Esophagus squamous epithelium (tissue), 4 donors: Measurements from ENCODE around the gene ANAPC4.
"Not testable (repeated sequence)": the region's sequence is repeated elsewhere in the genome, so short reads cannot be mapped to it uniquely, and the experiment has no call there.

Source experiments
- CTCF ChIP-seq, 6 experiments: fragments of 450-650 bp in 4 of 6; fragments of 200-600 bp in 2 of 6; sonication (generic) in 2 of 6; IDR thresholded peaks; one replicate each; pipeline ENCODE4 v1.5.1; 2016 to 2019; ENCODE audit warnings: antibody characterized with exemption in 6 of 6, mild to moderate bottlenecking in 4 of 6, moderate library complexity in 4 of 6
- POLR2A ChIP-seq, 4 donors: fragments of 450-650 bp; IDR thresholded peaks; one replicate each; pipeline ENCODE4 v1.6.1; 2017; ENCODE audit warnings: antibody characterized with exemption in 4 of 4, mild to moderate bottlenecking in 4 of 4, moderate library complexity in 3 of 4

- not testable (repeated sequence) for TF ChIP-seq CTCF, POLR2A (IDR thresholded peaks at IDR 0.05)
Measured at GRCh38 chr4:25372549-25372948, 4.5 kb upstream of the ANAPC4 start.
